Endodermal cell (in vitro differentiated cells): ENCODE data around the gene ZBED4. TPM values are rescaled to one million over a fixed set of nuclear protein-coding genes. Genes with fewer than 3 reads are reported as not detected.

ENCODE experiments used
- DNase-seq: peaks from one replicate; pipeline ENCODE4 v3.0.0-alpha.2; 2017
- H3K27ac ChIP-seq: 2 replicates; pipeline ENCODE4 v1.5.1; 2013; ENCODE audit warnings: mild to moderate bottlenecking, low read depth, low read length, moderate library complexity
- H3K27me3 ChIP-seq: 2 replicates; pipeline ENCODE4 v1.6.1; 2013; ENCODE audit warnings: mild to moderate bottlenecking, low read length, moderate library complexity; ENCODE audit not compliant: insufficient read depth, control insufficient read depth, poor library complexity, severe bottlenecking
- H3K36me3 ChIP-seq: 2 replicates; pipeline ENCODE4 v1.7.0; 2013; ENCODE audit warnings: mild to moderate bottlenecking, low read length, moderate library complexity; ENCODE audit not compliant: control insufficient read depth, insufficient read depth
- H3K4me1 ChIP-seq: one replicate; pipeline ENCODE4 v1.7.0; 2013; ENCODE audit warnings: low read length; ENCODE audit not compliant: control insufficient read depth, insufficient read depth
- H3K4me3 ChIP-seq: 2 replicates; pipeline ENCODE4 v1.5.1; 2013; ENCODE audit warnings: mild to moderate bottlenecking, low read length, moderate library complexity
- H3K9ac ChIP-seq: 2 replicates; pipeline ENCODE4 v1.6.1; 2013; ENCODE audit warnings: mild to moderate bottlenecking, low read length, moderate library complexity; ENCODE audit not compliant: poor library complexity, severe bottlenecking; ENCODE audit errors: extremely low read depth
- H3K9me3 ChIP-seq: 2 replicates; pipeline ENCODE4 v1.6.1; 2013; ENCODE audit warnings: mild to moderate bottlenecking, low read length, moderate library complexity; ENCODE audit not compliant: control insufficient read depth
- H3K27ac Mint-ChIP-seq: 2 replicates; pipeline ENCODE4 v1.8.0; 2020; ENCODE audit warnings: mixed read lengths
- H3K27me3 Mint-ChIP-seq: 2 replicates; pipeline ENCODE4 v1.8.0; 2021; ENCODE audit warnings: mild to moderate bottlenecking, mixed read lengths; ENCODE audit not compliant: insufficient read depth
- H3K36me3 Mint-ChIP-seq: 2 replicates; pipeline ENCODE4 v1.8.0; 2020; ENCODE audit warnings: low read depth, mixed read lengths
- H3K4me1 Mint-ChIP-seq: 2 replicates; pipeline ENCODE4 v1.8.0; 2020; ENCODE audit warnings: mixed read lengths
- H3K4me3 Mint-ChIP-seq: 2 replicates; pipeline ENCODE4 v1.8.0; 2020; ENCODE audit warnings: mild to moderate bottlenecking, moderate library complexity, mixed read lengths
- H3K9me3 Mint-ChIP-seq: 2 replicates; pipeline ENCODE4 v1.8.0; 2020; ENCODE audit warnings: mild to moderate bottlenecking, mixed read lengths
- CTCF ChIP-seq: fragments of 200-600 bp; sonication (generic); conservative IDR thresholded peaks from 2 replicates; pipeline ENCODE4 v1.5.0; 2021; ENCODE audit warnings: antibody characterized with exemption, mild to moderate bottlenecking
- WGBS, 2 experiments: methylation state at CpG; one replicate each; pipeline versions ENCODE4 v1.1.5 to v1.1.7; 2013; ENCODE audit warnings: missing lambda C conversion rate in 2 of 2, mixed read lengths in 1 of 2; ENCODE audit not compliant: insufficient coverage in 1 of 2, insufficient read length in 1 of 2; 5-methylcytosine and 5-hydroxymethylcytosine counted together
- long read RNA-seq, 4 experiments: library from polyadenylated mRNA in 2 of 4; library from RNA in 1 of 4; library from capped mRNA in 1 of 4; stranded (forward) in 3 of 4; unstranded in 1 of 4; transcript quantifications; one replicate each; pipeline ENCODE4 v2.0.0, GENCODE V29; 2020 to 2021; ENCODE audit warnings: inconsistent platforms in 1 of 4
- polyA plus RNA-seq, 2 experiments: library from polyadenylated mRNA; stranded (reverse); fragments of 50-300 nt; gene quantifications; one replicate each; pipeline ENCODE4 v1.2.3, GENCODE V29; 2013
- total RNA-seq, 2 donors: library from RNA; stranded (reverse); fragmentation: NEBNext Ultra II Directional in 1 of 2; extraction: Animal tissue kit (Norgen Biotek cat#: 25700) in 1 of 2; gene quantifications; 2 replicates in 1 of 2; 3 replicates in 1 of 2; pipeline ENCODE4 v1.2.1, GENCODE V29; 2021

The ZBED4 gene, protein sequence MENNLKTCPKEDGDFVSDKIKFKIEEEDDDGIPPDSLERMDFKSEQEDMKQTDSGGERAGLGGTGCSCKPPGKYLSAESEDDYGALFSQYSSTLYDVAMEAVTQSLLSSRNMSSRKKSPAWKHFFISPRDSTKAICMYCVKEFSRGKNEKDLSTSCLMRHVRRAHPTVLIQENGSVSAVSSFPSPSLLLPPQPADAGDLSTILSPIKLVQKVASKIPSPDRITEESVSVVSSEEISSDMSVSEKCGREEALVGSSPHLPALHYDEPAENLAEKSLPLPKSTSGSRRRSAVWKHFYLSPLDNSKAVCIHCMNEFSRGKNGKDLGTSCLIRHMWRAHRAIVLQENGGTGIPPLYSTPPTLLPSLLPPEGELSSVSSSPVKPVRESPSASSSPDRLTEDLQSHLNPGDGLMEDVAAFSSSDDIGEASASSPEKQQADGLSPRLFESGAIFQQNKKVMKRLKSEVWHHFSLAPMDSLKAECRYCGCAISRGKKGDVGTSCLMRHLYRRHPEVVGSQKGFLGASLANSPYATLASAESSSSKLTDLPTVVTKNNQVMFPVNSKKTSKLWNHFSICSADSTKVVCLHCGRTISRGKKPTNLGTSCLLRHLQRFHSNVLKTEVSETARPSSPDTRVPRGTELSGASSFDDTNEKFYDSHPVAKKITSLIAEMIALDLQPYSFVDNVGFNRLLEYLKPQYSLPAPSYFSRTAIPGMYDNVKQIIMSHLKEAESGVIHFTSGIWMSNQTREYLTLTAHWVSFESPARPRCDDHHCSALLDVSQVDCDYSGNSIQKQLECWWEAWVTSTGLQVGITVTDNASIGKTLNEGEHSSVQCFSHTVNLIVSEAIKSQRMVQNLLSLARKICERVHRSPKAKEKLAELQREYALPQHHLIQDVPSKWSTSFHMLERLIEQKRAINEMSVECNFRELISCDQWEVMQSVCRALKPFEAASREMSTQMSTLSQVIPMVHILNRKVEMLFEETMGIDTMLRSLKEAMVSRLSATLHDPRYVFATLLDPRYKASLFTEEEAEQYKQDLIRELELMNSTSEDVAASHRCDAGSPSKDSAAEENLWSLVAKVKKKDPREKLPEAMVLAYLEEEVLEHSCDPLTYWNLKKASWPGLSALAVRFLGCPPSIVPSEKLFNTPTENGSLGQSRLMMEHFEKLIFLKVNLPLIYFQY
- 10 to 100 TPM; 22.0 to 26.6 TPM for total RNA-seq
- polyA plus RNA-seq (2013, experiment 1 of 2), result 31.2 TPM
- 29.0 TPM for polyA plus RNA-seq (2013, experiment 2 of 2)
- long read RNA-seq, experiment 1, partial matches to known transcripts, result 9 of 11 reads
- long read RNA-seq, experiment 1, other reads (novel, unspliced or antisense), result 2 of 11 reads
- long read RNA-seq, experiment 2, full-length matches to known transcripts, result 41 of 58 reads
- long read RNA-seq, experiment 2, partial matches to known transcripts, result 13 of 58 reads
- long read RNA-seq, experiment 2, other reads (novel, unspliced or antisense), result 4 of 58 reads
- long read RNA-seq, experiment 3, full-length matches to known transcripts, result 16 of 30 reads
- long read RNA-seq, experiment 3, partial matches to known transcripts, result 0 of 30 reads
- long read RNA-seq, experiment 3, other reads (novel, unspliced or antisense), result 14 of 30 reads
- long read RNA-seq, experiment 4, partial matches to known transcripts, result 0 of 3 reads
- long read RNA-seq, experiment 4, other reads (novel, unspliced or antisense), result 3 of 3 reads

DNA sequence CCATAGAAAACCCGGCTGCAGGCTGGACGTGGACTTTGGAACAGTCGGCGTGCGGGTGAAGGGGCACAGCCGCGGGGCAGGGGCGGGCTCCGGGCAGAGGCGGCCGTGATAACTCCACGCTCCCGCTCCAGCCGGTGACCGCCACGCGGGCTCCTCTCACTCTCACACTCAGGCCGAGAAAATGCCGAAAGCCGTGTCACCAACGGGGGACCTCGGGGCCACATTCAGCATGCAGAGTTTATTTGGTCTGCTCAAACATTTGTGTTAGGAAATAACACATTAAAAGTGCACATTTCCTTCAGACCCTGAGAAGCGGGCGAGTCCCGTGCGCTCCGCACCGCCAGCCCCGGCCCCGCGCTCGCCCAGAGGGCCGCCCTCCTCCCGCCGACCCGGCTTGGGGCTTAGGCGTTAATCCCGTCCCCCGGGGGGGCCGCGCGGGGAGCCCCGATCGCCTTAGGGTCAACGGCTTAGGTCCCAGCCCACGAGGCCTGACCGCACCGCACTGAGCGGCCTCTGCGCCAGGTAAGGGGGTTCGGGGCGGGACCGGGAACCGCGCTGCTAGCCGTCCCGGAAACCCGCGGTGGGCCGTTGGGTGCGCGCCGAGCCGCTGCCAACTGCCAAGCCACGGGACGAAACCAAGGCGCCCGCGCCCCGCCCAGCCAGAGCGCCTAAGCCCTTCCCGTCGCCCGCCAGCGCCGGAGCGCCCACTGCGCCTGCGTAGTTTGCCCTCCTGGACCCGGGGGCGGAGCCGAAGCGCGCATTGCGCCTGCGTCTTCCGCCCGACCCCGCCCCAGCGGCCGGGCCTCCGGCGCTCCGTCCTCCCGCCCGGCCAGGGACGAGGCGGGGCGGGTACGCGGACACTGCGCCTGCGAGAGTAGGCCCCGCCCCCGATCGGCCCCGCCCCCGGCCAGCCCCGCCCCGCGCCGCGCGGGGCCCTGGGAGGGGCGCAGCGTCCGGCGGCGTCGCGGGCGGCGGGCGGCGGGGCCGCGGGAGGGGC is at the start of gene ZBED4:
TSS of gene ZBED4 (plus strand) at position 947 of the 997 bp plus-strand sequence. CDS start 29,819 bp downstream, outside the sequence.
- Histone ChIP-seq H3K9ac (peak within 1 kb of the TSS; percentile 71), H3K27me3 (peaks cover 48% of the 10 kb centered on the region), H3K27ac (peak within 1 kb of the TSS; percentile 93), H3K36me3 (no peaks in the 10 kb centered on the region), H3K9me3 (no peaks in the 10 kb centered on the region), H3K4me1 (peaks cover 2% of the 10 kb centered on the region), H3K4me3 (peak within 1 kb of the TSS; percentile 91)
- H3K27ac Mint-ChIP-seq, result peak within 1 kb of the TSS; percentile 95
- H3K4me1 Mint-ChIP-seq, result peaks cover 18% of the 10 kb centered on the region
- peak; percentile 99 for DNase-seq
- 2% methylated on average over 57 to 127 of the region's 127 CpGs for WGBS, 2 experiments
- TF ChIP-seq CTCF, result no peak
- peak within 1 kb of the TSS; percentile 90 for H3K4me3 Mint-ChIP-seq
- H3K9me3 Mint-ChIP-seq, result no peaks in the 10 kb centered on the region
- peaks cover 41% of the 10 kb centered on the region for H3K27me3 Mint-ChIP-seq
- H3K36me3 Mint-ChIP-seq, result no peaks in the 10 kb centered on the region

DNA sequence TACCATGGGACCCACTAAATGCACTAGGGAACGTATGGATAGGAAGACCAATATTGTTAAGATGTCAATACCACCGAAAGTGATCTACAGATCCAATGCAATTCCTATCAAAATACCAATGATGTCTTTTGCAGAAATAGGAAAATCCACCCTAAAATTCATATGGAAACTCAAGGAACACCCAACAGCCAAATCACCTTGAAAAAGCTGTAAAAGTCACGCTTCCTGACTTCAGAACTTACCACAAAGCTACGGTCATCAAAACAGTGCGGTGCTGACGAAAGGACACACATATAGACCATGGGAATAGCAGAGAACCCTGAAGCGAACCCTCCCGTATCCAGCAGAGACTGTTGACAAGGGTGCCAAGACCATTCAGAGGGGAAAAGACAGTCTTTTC is 46.5 kb upstream of the ZBED4 start:
- TF ChIP-seq CTCF, result no peak
- Histone ChIP-seq H3K9ac (no peak overlapping the region), H3K27me3 (no peaks in the 10 kb centered on the region), H3K4me1 (no peaks in the 10 kb centered on the region), H3K36me3 (peaks cover 53% of the 10 kb centered on the region), H3K27ac (no peak overlapping the region), H3K4me3 (no peak overlapping the region), H3K9me3 (no peaks in the 10 kb centered on the region)
- peaks cover 55% of the 10 kb centered on the region for H3K36me3 Mint-ChIP-seq
- no peaks in the 10 kb centered on the region for H3K4me1 Mint-ChIP-seq
- WGBS, 2 experiments, result 97 to 99% methylated on average over 6 to 8 of the region's 8 CpGs
- no peak for DNase-seq
- H3K9me3 Mint-ChIP-seq, result no peaks in the 10 kb centered on the region
- H3K27ac Mint-ChIP-seq, result peak overlapping the region; percentile 2
- H3K27me3 Mint-ChIP-seq, result no peaks in the 10 kb centered on the region
- no peak overlapping the region for H3K4me3 Mint-ChIP-seq
